Left ventricle myocardium superior (tissue), 1 donor: Measurements from ENCODE around the gene FGR. TPM values are rescaled to one million over a fixed set of nuclear protein-coding genes. Genes with fewer than 3 reads are reported as not detected.

ENCODE experiments used
- ATAC-seq: fragments of 200-7000 bp; cut with Tn5 transposase; one replicate; pipeline ENCODE4 v1.9.1; 2020; ENCODE audit warnings: mild to moderate bottlenecking, moderate library complexity
- DNase-seq: peaks from one replicate; pipeline ENCODE4 v3.0.0-alpha.2; 2020
- intact Hi-C: fragments of 100-400 bp; cut with micrococcal nuclease; formaldehyde crosslinking; loops from one replicate; pipeline ENCODE4 v1.11.0; 2022
- total RNA-seq: library from RNA; stranded (reverse); fragmentation: NEBNext Ultra II Directional; extraction: Animal tissue kit (Norgen Biotek cat#: 25700); gene quantifications from one replicate; pipeline ENCODE4 v1.2.1, GENCODE V29; 2021
- donor health status: DM: no; HTN: yes; CAD: no; lungs with severe emphysema.

FGR gene
- total RNA-seq, 1 donor from 2014 or later, result 4.7 TPM

DNA sequence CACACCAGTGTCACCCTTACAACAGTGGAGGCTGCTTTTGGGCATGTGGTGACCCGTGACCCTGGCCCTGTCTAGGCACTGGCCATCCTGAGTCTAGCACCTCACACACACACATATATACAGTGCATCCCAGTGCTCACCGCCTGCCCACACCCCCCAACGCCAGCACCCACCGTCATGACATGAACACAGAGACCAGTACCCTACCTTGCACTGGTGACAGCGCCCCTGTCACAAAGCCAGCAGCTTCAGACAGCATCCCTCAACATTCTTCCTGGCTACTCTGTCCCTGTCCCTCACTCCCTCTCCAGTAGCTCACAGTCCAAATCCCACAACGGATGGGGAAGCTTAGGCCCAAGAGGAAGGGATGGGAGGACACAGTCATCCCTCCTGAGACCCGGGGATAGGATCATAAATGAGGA lies 58.2 kb downstream of the FGR start:
- DNase-seq (no peak), ATAC-seq (no peak)
- intact Hi-C loops, result no loop called here

DNA sequence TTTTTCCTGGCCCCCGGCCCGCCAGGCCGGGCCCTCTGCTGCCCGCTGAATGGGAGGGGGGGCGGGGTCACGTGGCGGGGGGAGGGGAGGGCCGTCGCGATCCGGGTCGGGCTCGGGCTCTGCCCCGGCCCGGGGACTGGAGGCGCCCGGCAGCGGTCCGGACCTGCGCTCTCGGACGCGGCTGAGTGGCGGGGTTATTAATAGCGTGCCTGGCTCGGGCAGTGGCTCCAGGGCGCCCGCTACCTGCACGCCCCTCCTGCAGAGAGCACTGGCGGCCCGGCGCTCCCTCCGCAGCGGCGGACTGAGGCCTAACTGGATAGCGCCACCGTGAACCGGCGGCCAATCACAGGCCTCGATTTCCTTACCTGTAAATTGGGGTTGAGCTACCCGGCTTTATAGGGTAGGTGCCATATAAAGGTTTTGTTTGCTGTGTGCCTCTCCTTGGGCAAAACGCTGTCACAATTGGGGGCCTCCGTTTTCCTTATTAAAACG lies 59.1 kb downstream of the FGR start:
- intact Hi-C loops, result no loop called here
- DNase-seq (peak; percentile 92), ATAC-seq (peak; percentile 82)

DNA sequence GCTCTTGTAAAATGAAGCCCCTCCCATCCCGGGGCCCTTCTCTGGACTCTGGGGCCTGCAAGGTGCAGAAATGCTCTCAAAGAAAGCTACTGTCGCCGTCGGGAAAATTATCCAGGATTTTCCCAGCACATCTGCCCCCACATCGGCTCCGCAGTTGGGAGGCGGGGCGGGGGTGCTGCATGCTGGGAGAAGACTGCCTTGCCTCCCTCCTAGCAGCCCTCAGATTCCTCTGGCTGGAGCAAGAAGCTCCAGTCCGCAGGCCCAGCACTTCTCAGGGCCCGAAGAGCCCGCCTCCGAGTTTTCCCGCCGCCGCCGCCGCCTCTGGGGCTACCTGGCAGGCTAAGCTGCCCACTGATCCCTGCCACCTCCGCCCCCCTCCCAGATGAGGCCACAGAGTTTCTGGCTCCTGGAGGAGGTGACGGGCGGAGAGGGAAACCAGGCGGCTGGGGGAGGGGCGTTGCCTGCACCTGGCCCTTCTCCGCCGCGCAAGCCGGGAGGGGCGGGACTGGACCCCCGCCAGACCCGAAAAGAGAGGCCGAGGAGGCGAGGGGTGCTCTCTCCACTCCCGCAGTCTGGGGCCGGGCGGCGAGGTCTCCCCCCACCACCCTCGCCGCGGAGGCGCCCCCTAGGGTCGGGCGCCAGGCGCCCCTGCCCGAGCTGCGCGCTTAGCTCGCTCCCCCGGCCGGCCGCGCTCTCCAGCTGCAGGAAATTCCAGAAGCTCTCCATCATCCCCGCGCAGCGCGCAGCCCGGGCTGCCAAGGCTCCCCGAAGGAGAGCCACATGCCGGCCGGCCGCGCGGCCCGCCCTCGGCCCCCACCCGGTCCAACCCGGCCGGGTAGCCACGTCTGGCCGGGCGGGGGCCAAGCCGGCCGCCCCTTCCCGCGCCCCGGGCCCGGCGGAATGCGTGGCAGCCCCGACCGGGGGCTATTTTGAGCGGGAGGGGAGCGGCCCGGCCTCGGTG lies 59.8 kb downstream of the FGR start:
- intact Hi-C loops, result no loop called here
- DNase-seq, result peak; percentile 91

DNA sequence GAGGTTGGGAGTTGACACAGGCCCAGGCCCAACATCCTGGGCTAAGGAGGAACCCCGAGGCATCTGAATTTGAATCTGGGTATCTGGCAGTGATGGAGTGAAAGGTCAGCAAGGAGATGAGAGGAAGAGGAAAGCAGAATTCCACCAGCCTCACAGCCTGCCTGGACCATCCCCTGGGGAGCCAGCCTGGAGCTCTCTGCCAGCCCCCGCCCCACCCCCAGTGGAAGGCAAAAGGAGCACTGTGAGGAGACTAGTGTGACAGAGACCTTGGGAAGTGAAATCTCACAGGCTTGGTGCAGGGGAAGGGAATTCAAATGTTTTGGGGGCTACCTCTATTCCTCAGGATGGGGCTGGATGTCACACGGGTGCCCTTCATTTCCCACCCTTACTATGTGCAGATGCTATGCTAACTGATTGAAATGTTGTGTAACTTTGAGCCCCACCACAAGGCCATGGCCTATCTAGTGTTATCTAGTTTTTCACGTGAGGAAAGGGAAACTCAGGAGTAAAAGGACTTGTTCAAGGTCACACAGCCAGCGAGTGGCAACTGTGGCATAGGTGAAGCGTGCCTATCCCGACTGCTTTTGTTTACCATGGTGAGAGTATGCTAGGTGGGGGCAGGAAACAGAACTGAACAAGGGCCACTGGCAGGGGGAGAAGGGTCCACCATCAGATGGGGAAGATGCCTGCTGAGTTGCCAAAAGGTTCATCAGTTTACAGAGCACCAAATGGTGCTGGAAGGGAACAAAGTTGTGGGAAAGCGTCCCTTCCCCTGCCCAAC lies 60.8 kb downstream of the FGR start:
- intact Hi-C loops, result no loop called here
- ATAC-seq, result no peak
- peak; percentile 57 for DNase-seq

More for the DNA sequence above, 59.8 kb downstream of the FGR start:
- peak; percentile 72 for ATAC-seq

DNA sequence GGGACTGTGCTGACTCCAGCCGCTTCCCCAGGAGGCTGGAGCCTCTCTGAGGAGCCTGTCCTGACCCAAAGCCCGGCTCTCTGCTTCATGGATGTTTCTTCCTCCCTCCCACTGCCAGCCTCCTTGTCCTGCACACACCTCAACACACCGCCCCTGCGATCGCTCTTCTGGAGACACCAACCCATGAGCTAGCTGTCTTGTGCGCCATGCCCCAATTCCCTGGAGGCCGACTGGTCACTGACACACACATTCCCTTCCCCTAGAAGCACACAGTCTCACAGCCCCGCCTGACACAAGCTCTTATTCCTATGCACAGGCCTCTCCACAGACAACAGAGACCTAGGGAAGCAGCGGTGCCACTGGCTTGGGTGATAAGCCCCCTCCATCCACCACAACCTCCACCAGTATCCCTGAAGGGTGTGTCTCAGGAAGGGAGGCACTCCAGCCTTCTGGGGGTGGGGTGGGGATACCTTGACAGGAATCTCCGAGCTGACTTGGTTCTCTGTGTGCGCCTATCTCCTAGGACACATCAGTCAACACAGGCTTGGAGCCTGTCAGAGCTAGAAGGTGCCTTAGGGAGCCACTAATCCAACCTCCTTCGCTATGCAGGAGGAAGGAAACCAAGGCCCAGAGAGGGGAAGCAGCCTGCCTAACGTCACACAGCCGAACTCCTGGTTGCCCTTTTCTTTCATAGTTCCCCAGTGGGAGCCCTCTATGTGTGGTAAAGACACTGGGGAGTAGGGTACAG lies 62.1 kb downstream of the FGR start:
- ATAC-seq (no peak), DNase-seq (peak; percentile 50)
- intact Hi-C loops, result no loop called here

DNA sequence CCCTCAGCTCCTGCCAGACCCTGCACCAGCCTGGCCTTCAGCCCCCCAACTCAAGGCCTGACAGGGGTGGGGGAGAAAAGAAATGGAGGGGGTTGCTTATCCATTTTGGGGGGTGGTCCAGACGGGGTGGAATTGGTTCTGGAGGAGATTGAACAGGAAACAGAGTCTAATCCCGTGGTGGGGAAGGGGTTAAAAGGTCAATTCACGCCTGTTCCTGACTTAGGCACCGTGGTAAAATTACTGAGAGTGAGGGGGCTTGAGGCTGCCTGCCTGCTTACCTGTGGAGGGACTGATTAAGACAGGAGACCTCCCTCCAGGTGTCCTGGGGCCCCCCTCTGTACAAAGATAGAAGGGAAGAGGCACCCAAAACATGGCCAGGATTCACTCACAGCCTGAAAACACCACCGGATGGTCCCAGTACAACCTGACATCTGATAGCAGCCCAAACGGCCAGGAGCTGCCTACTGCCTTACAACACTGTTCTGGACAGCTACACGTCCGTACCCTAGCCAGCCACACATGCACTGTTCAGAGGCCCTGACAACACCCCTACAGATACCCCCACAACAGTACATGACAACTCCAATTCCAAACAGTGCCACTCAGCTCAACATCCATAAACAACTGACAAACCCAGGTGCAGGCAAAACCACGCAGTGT lies 62.8 kb downstream of the FGR start:
- intact Hi-C loops, result no loop called here
- ATAC-seq (no peak), DNase-seq (peak; percentile 31)

DNA sequence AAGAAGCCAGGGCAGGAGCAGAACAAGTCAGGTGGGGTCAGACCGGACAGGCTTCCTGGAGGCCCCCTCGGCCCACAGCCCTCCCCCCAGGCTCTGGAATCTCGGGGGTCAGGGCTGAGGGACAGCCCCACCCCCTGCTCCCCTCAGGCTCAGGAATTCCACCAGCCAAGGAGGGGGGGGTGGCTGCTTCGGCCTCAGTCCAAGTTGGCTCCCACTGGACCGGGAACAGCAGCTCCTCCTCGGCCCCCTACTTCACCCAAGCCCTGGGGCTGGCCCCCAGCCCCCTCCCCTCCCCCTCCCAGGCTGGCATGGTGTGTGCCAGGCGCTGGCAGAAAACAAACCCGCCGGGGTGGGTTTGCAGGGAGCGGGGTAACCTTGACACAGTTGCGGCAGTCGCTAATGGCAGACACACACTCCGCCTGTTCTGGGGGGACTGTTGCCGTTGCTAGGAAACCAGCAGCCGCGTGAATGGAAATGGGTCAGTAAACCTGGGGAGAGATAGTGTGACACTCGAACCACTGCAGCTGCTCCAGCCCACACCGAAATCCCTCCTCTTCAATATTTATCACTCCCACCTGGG lies 63.5 kb downstream of the FGR start:
- DNase-seq (peak; percentile 56), ATAC-seq (no peak)
- intact Hi-C loops, result no loop called here

DNA sequence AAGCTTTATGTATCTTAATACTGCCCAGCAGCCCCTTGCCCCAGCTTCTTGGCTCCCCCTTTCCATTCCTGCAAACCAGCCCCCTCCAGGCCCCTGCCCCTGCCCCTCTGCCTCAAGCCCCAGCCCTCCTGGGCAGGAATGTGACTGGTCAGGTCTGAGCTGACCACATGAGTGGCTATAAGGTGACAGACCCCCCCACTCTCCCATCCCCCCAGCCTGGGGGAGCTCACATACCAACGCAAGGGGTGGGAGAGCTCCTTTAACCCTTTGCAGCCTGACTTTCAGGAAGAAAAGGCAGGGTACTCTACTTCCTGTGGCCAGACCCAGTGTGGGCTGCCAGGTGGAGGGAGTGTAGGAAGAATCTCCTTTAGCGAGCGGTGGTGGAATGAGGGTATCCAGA lies 64.2 kb downstream of the FGR start:
- intact Hi-C loops, result no loop called here
- ATAC-seq, result no peak
- no peak for DNase-seq

DNA sequence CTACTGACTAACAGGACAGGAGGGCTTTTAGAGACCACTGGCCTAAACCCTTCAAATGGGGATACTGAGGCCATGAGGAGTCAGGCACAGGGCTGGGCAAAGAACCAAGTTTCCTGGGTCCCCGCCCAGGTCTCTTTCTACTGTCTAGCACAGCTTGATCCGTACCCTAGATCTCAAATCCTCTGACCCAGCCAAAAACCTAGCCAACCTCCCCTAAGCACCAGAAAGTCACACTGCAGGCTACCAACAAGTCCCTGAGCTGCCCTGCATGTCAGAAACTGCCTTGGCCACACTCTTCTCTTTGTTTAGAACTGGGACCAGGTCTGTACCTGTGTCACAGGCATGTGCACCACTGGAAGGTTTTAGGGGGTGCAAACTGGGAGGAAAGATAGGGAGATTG lies 64.6 kb downstream of the FGR start:
- peak; percentile 43 for DNase-seq
- ATAC-seq, result no peak
- intact Hi-C loops, result no loop called here

DNA sequence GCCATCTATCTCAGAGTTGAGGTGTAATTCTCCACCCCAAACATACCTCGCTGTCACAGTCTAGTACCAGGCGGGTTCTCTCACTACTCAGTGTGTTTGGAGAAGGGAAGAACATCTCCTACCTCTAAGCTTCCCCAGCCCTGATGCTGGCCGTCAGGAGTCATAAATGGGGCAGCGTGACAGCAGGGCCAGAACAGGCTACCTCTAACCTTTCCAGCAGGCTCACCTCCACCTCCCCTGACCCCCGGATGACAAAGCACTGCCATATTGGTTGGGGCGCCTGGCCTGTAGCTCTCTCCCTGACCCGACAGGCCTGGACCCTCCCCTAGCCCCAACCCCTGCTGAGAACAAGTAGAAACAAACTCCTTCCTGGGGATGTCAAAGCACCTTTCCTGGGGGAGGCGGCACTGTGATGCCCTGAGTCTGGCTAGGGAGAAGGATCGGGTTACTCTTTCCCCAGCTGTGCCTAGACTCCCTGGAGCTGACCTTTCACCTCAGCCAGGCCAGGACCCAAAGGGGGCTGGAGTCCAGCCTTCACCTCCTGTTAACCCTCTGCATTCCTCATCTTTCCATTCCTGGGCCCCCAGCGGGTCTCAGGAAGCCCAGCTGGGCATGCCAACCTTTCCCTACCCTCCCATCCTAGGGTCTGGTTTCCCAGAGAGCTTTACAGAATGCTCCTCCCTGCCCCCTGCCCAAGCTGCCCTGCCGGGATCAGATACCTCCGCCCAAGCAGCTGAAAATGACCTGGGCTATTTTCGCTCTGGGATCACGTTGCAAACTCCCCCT lies 65.3 kb downstream of the FGR start:
- DNase-seq, result peak; percentile 28
- no peak for ATAC-seq
- intact Hi-C loops, result no loop called here

DNA sequence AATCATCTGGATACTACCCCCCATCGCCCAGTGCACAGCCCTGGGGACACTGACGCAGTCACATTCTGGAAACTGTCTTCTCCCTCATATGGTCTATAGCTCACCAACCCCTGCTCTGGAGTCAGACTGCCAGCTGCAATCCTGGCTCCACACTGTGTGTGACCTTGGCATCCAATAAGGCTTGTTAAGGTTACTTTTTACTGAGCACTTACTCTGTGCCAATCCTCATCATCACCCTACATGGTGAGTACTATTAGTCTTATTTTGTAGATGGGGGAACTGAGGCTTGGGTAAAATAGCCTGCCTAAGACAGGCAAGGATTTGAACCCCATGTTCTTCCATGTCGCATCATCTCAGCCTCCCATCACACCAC lies 65.9 kb downstream of the FGR start:
- ATAC-seq (peak; percentile 3), DNase-seq (no peak)
- intact Hi-C loops, result no loop called here

DNA sequence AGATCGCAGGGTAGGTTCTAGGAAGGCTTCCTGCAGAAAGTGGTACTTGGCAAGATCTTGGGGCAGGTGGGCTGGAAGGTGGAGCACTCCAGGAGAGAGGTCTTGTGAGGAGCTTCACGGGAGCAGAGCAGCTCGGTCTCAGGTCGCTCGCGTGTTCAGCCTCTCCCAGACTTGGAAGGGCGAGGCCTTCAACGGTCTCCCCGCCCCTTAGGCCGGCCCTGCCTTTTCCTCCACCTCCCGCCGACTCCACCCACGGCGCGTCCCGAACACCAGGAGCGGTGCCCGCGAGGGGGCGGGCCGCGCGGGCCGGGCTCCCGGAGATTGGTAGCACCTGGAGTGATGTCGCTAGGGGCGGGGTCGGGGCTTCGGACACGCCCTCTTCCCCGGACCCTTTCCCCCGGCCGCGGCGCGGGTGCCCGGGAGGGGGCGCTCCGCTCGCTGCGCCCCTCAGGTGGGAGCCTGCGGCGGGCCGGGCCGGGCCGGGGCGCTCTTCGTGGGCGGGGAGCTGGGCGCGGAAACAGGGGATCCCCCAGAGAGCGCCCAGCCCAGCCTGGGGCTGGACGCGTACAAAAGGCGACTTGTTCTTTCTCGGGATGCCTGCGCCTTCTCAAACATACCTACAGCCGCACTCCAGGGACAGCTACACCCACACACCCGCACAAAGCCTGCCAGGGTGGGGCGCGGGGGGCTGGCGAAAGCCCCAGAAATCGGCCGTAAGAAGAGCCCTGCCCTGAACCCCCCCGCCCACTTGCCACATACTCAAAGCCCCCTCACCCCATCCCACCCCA lies 66.5 kb downstream of the FGR start:
- DNase-seq, result peak; percentile 98
- intact Hi-C loops, result no loop called here
- peak; percentile 78 for ATAC-seq

DNA sequence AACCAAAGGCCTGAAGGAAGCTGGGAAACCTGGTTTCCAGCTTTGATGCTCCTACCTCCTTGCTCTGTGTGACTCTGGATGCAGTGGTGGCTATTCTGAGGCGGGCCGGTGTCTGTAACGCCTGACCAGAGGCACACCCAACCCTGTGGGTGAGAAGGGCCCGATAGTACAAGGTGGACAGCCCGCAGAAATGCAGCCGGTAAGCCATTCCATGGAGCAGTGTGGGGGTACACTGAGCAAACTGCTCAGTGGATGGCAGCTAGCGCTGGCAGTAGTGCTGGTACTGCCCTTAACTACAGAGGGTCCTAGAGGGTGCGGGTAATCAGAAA lies 67.0 kb downstream of the FGR start:
- ATAC-seq (no peak), DNase-seq (no peak)
- intact Hi-C loops, result no loop called here

DNA sequence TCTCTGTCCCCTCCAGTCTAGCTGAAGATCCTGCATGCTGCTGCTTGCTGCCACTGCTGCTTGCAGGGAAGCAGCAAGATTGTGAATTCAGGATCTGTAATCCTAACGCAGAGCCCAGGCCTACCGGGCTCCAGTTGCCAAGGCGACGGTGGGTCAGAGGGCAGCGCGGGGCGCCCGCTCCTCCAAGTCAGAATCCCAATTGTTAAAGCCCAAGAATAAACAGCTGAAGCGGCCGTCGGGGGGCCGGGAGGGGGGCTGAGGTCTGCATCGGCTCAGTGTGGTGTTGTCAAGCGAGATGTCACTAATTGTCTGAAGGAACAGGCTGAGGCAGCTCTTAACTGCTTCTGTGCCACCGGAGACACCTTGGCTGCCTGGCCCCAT lies 67.8 kb downstream of the FGR start:
- no peak for ATAC-seq
- no peak for DNase-seq
- intact Hi-C loops, result no loop called here

DNA sequence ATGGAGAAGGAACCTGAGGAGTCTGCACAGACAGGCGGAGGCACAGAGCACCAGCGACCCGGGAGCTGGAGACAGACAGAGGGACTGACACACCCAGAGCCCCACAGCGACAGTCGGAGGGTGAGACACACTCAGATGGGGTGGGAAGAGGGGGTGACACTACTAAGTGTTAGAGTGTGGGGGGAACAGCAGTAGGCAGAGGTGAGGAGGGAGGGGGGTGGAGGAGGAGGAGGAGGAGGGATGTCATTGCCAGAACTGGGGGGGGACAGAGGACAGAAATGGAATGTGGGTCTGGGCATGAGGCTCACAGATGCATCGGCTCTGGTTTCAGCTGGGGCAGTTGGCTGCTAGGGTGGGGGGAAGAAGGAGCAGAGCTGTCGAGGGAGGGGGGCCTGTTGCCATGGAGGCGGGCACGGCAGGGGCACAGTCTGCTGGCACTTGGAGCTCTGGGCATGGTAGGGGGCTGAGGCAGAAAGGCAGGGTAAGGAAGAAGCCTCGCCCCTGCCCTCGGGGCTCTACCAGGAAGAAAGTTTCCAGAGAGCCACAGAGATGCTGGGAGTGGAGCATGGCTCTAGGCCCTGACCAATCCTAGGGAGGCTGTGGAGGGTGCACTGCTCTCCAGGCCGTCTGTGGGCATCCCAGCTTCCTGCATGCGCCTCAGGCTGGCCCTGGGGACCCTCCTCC lies 68.4 kb downstream of the FGR start:
- intact Hi-C loops, result no loop called here
- no peak for ATAC-seq
- no peak for DNase-seq

DNA sequence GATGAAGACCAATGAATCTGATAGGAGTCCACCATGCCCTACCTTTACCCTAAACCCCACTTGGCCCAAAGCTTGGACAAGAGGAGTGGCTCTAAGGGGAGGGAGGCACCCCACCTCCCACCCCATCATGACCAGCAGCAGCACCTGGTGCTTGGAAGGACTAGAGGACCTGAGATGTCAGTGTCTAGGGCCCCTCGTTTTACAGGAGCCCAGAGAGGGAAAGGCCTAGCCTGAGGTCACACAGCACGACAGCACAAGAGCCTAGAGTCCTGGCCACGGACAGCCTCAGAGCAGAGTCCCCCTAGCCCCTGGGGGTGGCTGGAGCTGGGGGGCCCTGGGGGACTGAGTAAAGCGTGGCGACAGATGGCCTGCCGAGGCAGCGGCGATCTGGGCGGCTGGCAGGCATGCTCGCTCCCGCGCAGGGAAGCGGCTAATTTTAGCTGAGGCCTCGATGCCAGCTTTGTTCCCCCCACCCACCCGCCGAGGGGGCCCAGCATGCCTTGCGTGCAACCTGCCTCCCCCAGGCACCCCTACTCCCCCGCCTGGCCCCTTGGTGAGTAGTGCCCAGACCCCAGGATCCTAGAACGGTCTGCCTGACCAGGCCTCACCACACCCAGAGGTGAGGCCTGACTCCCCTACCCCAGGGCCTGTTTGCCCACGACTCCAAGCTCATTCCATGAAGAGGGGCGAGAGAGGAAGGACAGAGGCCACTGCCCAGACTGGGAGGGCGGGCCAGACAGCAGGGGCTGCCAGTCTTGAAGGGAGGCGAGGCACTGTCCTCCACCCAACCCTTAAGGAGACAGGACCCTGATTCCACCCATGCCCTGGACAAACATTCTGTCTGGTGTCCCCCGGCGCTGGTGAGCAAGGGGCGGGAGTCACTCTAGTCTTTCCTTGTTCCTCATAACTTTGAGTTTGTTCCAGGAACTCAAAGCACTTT lies 70.0 kb downstream of the FGR start:
- intact Hi-C loops, result loop anchor here (5.0 kb wide), 1 partner anchor 37 kb away; the partner anchor contains the start of gene AHDC1

More for the DNA sequence above, 70.0 kb downstream of the FGR start:
- ATAC-seq (peak; percentile 30), DNase-seq (peak; percentile 84)
